Thyroid gland (tissue), 4 donors: Measurements from ENCODE around the gene CLEC2L. TPM values are rescaled to one million over a fixed set of nuclear protein-coding genes. Genes with fewer than 3 reads are reported as not detected.

ENCODE experiments used
- DNase-seq, 2 donors: peaks; one replicate each; pipeline ENCODE4 v3.0.0-alpha.2; 2019
- H3K27ac ChIP-seq, 3 donors: fragments of 200-600 bp; sonication (generic); 1 replicate in 2 of 3; 2 replicates in 1 of 3; pipeline ENCODE4 v1.5.1; 2016 to 2019; ENCODE audit warnings: mild to moderate bottlenecking in 1 of 3, moderate library complexity in 1 of 3
- H3K27me3 ChIP-seq: fragments of 200-600 bp; sonication (generic); one replicate; pipeline ENCODE4 v1.5.1; 2019
- H3K36me3 ChIP-seq, 2 donors: fragments of 200-600 bp; sonication (generic); one replicate each; pipeline ENCODE4 v1.5.1; 2016 to 2019
- H3K4me1 ChIP-seq, 2 donors: fragments of 200-600 bp; sonication (generic); one replicate each; pipeline ENCODE4 v1.5.1; 2017 to 2019
- H3K4me3 ChIP-seq, 3 donors: fragments of 200-600 bp; sonication (generic); replicated peaks in 1 of 3; 1 replicate in 2 of 3; 2 replicates in 1 of 3; pipeline ENCODE4 v1.5.1; 2016; ENCODE audit warnings: mild to moderate bottlenecking in 1 of 3
- H3K9me3 ChIP-seq: fragments of 200-600 bp; sonication (generic); one replicate; pipeline ENCODE4 v1.5.1; 2017
- POLR2A ChIP-seq, 2 donors: fragments of 450-650 bp; IDR thresholded peaks; one replicate each; pipeline ENCODE4 v1.6.1; 2017; ENCODE audit warnings: antibody characterized with exemption in 2 of 2, mild to moderate bottlenecking in 2 of 2, moderate library complexity in 1 of 2
- WGBS, 2 donors: methylation state at CpG; one replicate each; pipeline ENCODE4 v1.1.5; 2017; 5-methylcytosine and 5-hydroxymethylcytosine counted together
- intact Hi-C: fragments of 100-400 bp; cut with DNase I; formaldehyde crosslinking; loops from one replicate; pipeline ENCODE4 v1.15.1; 2023
- total RNA-seq, 4 donors: library from RNA; depleted of rRNA; stranded (reverse); fragments of >200 nt; gene quantifications; one replicate each; pipeline ENCODE4 v1.2.3, GENCODE V29; 2016
- TF ChIP-seq, protein P1 (sequence below), 6 experiments: fragments of 200-600 bp in 3 of 6; fragments of 450-650 bp in 3 of 6; sonication (generic) in 3 of 6; IDR thresholded peaks; one replicate each; pipeline ENCODE4 v1.5.1; 2016 to 2019; ENCODE audit warnings: antibody characterized with exemption in 6 of 6, mild to moderate bottlenecking in 2 of 6, inconsistent platforms in 1 of 6, moderate library complexity in 1 of 6

The CLEC2L gene
- total RNA-seq, 4 donors from 2014 or later: not detected

DNA sequence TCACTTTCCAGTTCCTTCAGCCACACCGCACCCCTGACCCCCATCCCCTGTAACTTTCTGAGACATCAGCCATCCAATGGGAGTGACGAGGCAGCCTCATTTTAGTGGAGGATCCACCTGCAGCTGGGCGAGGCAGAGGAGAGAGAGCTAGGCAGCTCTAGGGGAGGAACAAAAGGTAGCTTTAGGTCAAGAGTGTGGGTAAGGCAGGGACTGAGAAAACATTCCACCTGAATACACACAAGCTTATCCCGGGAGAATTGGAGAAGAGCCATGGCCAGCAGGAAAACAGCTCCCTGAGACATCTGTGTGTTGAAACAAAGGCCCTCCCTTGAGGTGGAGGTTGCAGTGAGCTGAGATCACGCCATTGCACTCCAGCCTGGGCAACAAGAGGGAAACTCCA lies 33.4 kb upstream of the CLEC2L start:
- 35 to 41% methylated on average over 5 of the region's 5 CpGs for WGBS, 2 donors
- Histone ChIP-seq H3K9me3 (no peaks in the 10 kb centered on the region), H3K4me3 (no peak overlapping the region), H3K4me1 (peaks cover 23 to 39% of the 10 kb centered on the region in 2 donors), H3K27ac (peak overlapping the region; percentile 78 to 87 (median 86)), H3K27me3 (no peaks in the 10 kb centered on the region), H3K36me3 (no peaks in the 10 kb centered on the region)
- intact Hi-C loops: no loop called here
- TF ChIP-seq, protein P1, sequence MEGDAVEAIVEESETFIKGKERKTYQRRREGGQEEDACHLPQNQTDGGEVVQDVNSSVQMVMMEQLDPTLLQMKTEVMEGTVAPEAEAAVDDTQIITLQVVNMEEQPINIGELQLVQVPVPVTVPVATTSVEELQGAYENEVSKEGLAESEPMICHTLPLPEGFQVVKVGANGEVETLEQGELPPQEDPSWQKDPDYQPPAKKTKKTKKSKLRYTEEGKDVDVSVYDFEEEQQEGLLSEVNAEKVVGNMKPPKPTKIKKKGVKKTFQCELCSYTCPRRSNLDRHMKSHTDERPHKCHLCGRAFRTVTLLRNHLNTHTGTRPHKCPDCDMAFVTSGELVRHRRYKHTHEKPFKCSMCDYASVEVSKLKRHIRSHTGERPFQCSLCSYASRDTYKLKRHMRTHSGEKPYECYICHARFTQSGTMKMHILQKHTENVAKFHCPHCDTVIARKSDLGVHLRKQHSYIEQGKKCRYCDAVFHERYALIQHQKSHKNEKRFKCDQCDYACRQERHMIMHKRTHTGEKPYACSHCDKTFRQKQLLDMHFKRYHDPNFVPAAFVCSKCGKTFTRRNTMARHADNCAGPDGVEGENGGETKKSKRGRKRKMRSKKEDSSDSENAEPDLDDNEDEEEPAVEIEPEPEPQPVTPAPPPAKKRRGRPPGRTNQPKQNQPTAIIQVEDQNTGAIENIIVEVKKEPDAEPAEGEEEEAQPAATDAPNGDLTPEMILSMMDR (IDR thresholded peaks at IDR 0.05): no peak
- TF ChIP-seq POLR2A (IDR thresholded peaks at IDR 0.05): peak in 1 of 2 donors; percentile 33
- peak; percentile 93 for DNase-seq

DNA sequence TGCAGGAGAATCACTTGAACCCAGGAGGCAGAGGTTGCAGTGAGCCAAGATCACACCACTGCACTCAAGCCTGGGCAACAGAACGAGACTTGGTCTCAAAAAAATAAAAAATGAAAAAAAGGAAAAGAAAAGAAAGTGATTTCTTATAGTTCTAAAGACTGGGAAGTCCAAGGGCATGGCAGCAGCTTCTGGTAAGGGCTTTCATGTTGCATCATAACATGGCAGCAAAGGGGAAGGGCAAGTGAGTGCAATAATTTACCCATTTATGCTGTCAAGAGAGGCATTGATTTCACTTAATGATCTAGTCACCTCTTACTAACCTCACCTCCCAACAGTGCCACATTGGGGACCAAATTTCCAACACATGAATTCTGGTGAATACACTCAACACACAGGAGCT lies 31.2 kb upstream of the CLEC2L start:
- no peak overlapping the region for H3K4me3 ChIP-seq
- H3K27ac ChIP-seq: no peak overlapping the region
- H3K36me3 ChIP-seq: no peaks in the 10 kb centered on the region
- no peak for TF ChIP-seq POLR2A (IDR thresholded peaks at IDR 0.05)
- TF ChIP-seq, protein P1 (IDR thresholded peaks at IDR 0.05): no peak
- 88 to 100% methylated on average over 1 of the region's 1 CpG for WGBS, 2 donors
- intact Hi-C loops: no loop called here
- no peaks in the 10 kb centered on the region for H3K9me3 ChIP-seq
- H3K4me1 ChIP-seq: peaks cover 27 to 49% of the 10 kb centered on the region in 2 donors
- H3K27me3 ChIP-seq: no peaks in the 10 kb centered on the region
- no peak for DNase-seq

DNA sequence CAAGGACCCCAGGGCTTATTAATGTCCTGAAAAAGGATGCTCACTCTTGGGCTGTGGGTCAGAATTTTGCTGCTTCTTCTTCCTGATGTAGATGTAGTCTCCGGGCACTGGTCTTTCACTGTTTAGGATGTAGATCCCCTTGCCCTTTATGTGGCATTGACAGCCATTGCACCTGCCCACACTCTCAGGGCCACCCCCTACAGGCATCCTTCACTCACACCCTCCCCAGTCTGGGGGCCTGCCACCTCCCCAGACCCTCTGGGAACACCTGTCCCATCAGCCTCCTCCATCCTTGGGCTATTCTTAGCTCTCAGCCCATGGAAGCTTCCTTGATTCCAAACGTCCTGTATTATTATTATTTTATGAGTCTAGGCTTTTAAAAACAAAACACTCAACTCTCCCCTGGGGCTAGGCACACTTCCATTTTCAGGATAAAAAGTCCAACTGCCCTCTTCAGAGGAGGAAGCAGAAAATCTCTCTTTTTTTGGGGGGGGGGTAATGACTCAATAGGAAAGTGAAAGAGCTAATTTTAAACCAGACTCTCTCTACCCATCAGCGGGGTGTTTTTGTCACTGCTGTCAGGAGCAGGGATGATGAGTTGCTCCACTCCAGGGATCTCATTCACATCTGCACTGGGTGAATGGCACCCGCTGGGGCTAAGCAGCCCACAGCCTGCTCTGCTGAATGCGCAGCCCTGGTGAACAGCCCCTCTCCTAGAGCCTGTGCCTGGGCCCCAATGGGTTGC lies 28.5 kb upstream of the CLEC2L start:
- Histone ChIP-seq H3K9me3 (no peaks in the 10 kb centered on the region), H3K4me1 (peaks cover 15 to 26% of the 10 kb centered on the region in 2 donors), H3K27ac (peak overlapping the region; percentile 6 to 58 (median 44)), H3K4me3 (no peak overlapping the region), H3K36me3 (no peaks in the 10 kb centered on the region), H3K27me3 (no peaks in the 10 kb centered on the region)
- TF ChIP-seq, protein P1 (IDR thresholded peaks at IDR 0.05): no peak
- TF ChIP-seq POLR2A (IDR thresholded peaks at IDR 0.05): no peak
- WGBS, 2 donors: 47 to 66% methylated on average over 4 to 5 of the region's 5 CpGs
- intact Hi-C loops: no loop called here
- DNase-seq: peak in 1 of 2 donors; percentile 16

DNA sequence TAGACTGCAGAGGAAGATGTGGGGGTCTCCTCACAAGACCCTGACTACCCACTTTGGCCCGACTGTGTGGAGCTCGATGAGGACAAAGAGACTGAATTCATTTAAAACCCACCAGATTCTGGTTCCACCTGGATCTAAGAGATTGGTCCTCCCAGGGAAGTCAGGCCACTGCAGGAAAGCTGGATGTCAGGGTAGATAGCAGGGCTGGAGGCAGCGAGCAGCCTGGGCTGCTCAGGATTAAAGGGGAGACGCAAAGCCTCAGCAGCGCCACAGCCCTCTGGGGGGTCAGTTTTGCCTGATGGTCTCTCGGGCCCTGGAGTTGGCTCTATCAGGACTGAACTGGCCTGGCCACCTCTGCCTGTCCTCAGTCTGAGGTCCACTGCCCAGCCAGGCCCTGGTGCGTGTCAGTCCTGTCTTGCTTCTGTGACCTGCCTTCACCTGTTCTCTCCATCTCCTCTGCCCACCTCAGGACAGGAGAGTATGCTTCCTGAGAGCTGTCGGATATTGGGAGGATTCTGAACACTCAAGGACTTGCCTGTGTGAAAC lies 27.8 kb upstream of the CLEC2L start:
- intact Hi-C loops: no loop called here
- no peaks in the 10 kb centered on the region for H3K9me3 ChIP-seq

More for the DNA sequence above, 27.8 kb upstream of the CLEC2L start:
- Histone ChIP-seq H3K4me1 (peaks cover 11 to 22% of the 10 kb centered on the region in 2 donors), H3K27ac (peak overlapping the region; percentile 6 to 44 (median 44)), H3K27me3 (no peaks in the 10 kb centered on the region), H3K4me3 (no peak overlapping the region), H3K36me3 (no peaks in the 10 kb centered on the region)
- TF ChIP-seq, protein P1 (IDR thresholded peaks at IDR 0.05): no peak
- TF ChIP-seq POLR2A (IDR thresholded peaks at IDR 0.05): no peak
- DNase-seq: peak; percentile 44 to 56
- WGBS, 2 donors: 85 to 87% methylated on average over 6 of the region's 8 CpGs
